Measurements from ENCODE around the gene BMF.
A peak's percentile ranks its signal among the peaks of the same experiment; 100 is the strongest.

BMF gene

GRCh38 chr15:40059821-40060220 lies 48.9 kb downstream of the BMF start:
- H3K4me3 ChIP-seq (IDR thresholded peaks at IDR 0.05; ENCODE audit: insufficient read depth, low read depth, low read length) = no peak overlapping the region
- H4K20me1 ChIP-seq (ENCODE audit: insufficient read depth) = no peaks in the 10 kb centered on the region
- no peaks in the 10 kb centered on the region for H3K79me2 ChIP-seq (ENCODE audit: insufficient read depth, low read depth)
- H3K4me1 ChIP-seq (ENCODE audit: low read depth, poor library complexity, severe bottlenecking) = peaks cover 80% of the 10 kb centered on the region
- no peak overlapping the region for H2AFZ ChIP-seq (ENCODE audit: low read depth)
- no peaks in the 10 kb centered on the region for H3K27me3 ChIP-seq (ENCODE audit: insufficient read depth, low read depth)
- H3K9ac ChIP-seq = no peak overlapping the region
- TF ChIP-seq CTCF (conservative IDR thresholded peaks at IDR 0.05; ENCODE audit: low read depth, low read length) = no peak
- H3K36me3 ChIP-seq (ENCODE audit: insufficient read depth) = no peaks in the 10 kb centered on the region
- H3K4me2 ChIP-seq = no peak overlapping the region
- H3K27ac ChIP-seq = no peak overlapping the region

- H3K27ac ChIP-seq = no peak overlapping the region; the same call in 1 of the 2 replicates
- H3K79me2 ChIP-seq (ENCODE audit: insufficient read depth, low read depth) = no peaks in the 10 kb centered on the region
- no peaks in the 10 kb centered on the region for H3K27me3 ChIP-seq (ENCODE audit: insufficient read depth, low read depth)
- TF ChIP-seq CTCF (conservative IDR thresholded peaks at IDR 0.05; ENCODE audit: low read depth, low read length) = no peak
- H2AFZ ChIP-seq (ENCODE audit: low read depth) = no peak overlapping the region; the same call in 1 of the 2 replicates
- H4K20me1 ChIP-seq (ENCODE audit: insufficient read depth) = no peaks in the 10 kb centered on the region
- H3K36me3 ChIP-seq (ENCODE audit: insufficient read depth) = no peaks in the 10 kb centered on the region
- peak overlapping the region; percentile 54 for H3K4me2 ChIP-seq
- H3K9ac ChIP-seq = no peak overlapping the region
- peaks cover 80% of the 10 kb centered on the region for H3K4me1 ChIP-seq (ENCODE audit: low read depth, poor library complexity, severe bottlenecking)
- no peak overlapping the region for H3K4me3 ChIP-seq (IDR thresholded peaks at IDR 0.05; ENCODE audit: insufficient read depth, low read depth, low read length)
Measured at GRCh38 chr15:40058476-40059140, 50.1 kb downstream of the BMF start.

- H3K27me3 ChIP-seq (ENCODE audit: insufficient read depth, low read depth) = no peaks in the 10 kb centered on the region
- H3K4me3 ChIP-seq (IDR thresholded peaks at IDR 0.05; ENCODE audit: insufficient read depth, low read depth, low read length) = no peak overlapping the region
- H3K27ac ChIP-seq = peak overlapping the region; percentile 97
- peak overlapping the region; percentile 74 for H3K4me2 ChIP-seq
- peak overlapping the region; percentile 63; the same call in 1 of the 2 replicates for H3K9ac ChIP-seq
- peak overlapping the region; percentile 66; the same call in 1 of the 2 replicates for H2AFZ ChIP-seq (ENCODE audit: low read depth)
- H4K20me1 ChIP-seq (ENCODE audit: insufficient read depth) = no peaks in the 10 kb centered on the region
- H3K36me3 ChIP-seq (ENCODE audit: insufficient read depth) = no peaks in the 10 kb centered on the region
- TF ChIP-seq CTCF (conservative IDR thresholded peaks at IDR 0.05; ENCODE audit: low read depth, low read length) = no peak
- peaks cover 95% of the 10 kb centered on the region for H3K4me1 ChIP-seq (ENCODE audit: low read depth, poor library complexity, severe bottlenecking)
- H3K79me2 ChIP-seq (ENCODE audit: insufficient read depth, low read depth) = no peaks in the 10 kb centered on the region
Measured at GRCh38 chr15:40055576-40056293, 52.9 kb downstream of the BMF start.

GRCh38 chr15:40054855-40055575 lies 53.7 kb downstream of the BMF start:
- Histone ChIP-seq H3K4me3 (IDR thresholded peaks at IDR 0.05; ENCODE audit: insufficient read depth, low read depth, low read length) (no peak overlapping the region), H3K36me3 (ENCODE audit: insufficient read depth) (no peaks in the 10 kb centered on the region), H2AFZ (ENCODE audit: low read depth) (no peak overlapping the region; the same call in 1 of the 2 replicates), H3K79me2 (ENCODE audit: insufficient read depth, low read depth) (no peaks in the 10 kb centered on the region), H3K4me2 (peak overlapping the region; percentile 74), H3K27ac (peak overlapping the region; percentile 97), H3K4me1 (ENCODE audit: low read depth, poor library complexity, severe bottlenecking) (peaks cover 94% of the 10 kb centered on the region), H3K9ac (peak overlapping the region; percentile 63; the same call in 1 of the 2 replicates), H3K27me3 (ENCODE audit: insufficient read depth, low read depth) (no peaks in the 10 kb centered on the region), H4K20me1 (ENCODE audit: insufficient read depth) (no peaks in the 10 kb centered on the region)
- no peak for TF ChIP-seq CTCF (conservative IDR thresholded peaks at IDR 0.05; ENCODE audit: low read depth, low read length)

Measured in KMS-11 (cell line).